Prostate gland (tissue), 2 donors: Measurements from ENCODE around the gene ADCY6.

Experiments used
- POLR2A ChIP-seq: fragments of 450-650 bp; IDR thresholded peaks from one replicate; pipeline ENCODE4 v1.6.1; 2016; ENCODE audit warnings: antibody characterized with exemption, mild to moderate bottlenecking
- POLR2AphosphoS5 ChIP-seq: sonication (generic); formaldehyde crosslinking; IDR thresholded peaks from one replicate; pipeline ENCODE4 v1.6.1; 2017; ENCODE audit warnings: antibody characterized with exemption
- TF ChIP-seq, protein P1 (sequence below), 4 experiments: fragments of 200-600 bp in 2 of 4; fragments of 450-650 bp in 2 of 4; sonication (generic) in 2 of 4; IDR thresholded peaks; 1 replicate in 3 of 4; 2 replicates in 1 of 4; pipeline ENCODE4 v1.5.1; 2016 to 2019; ENCODE audit warnings: antibody characterized with exemption in 4 of 4, mild to moderate bottlenecking in 2 of 4, moderate library complexity in 2 of 4

DNA sequence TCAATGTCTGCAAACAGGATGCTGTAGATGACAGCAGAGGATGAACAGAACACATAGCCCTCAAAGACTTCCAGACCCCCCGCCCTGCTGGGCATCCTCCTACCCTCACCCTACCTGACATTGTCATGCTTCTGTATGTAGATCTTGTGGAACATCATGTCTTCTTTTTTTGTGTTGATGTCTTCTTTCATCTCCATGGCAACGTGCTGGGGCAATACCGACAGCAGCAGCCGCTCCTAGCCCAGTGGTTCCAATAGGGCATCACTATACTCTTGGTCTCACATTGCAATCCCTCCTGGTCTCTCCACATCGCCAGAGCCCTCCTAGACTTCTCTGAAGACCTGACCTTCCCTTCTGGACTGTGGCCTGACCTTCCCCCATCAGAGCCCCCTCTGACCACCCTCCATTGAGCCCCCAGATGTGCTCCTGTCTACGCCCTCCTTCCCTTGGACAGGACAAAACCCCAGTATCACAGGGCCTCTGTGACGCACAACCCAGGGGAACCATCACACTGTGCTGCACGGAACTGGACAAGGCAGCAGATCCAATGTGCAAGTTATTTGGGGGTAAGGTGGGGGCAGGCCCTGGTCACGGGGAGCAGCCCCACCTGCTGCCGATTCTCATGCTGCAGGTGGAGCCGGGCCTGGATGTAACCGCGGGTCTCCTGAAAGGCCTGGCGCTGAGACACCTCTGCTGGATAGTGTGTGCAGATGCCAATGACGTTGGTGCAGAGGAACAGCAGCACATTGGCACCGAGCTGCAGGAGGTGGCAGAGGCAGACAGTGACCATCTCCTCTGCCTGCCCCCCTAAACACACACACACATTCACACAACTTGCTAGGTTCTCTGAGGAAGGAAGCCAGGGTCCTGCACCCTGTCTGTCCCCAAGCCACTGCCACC is 11.1 kb downstream of the ADCY6 start:
- TF ChIP-seq, protein P1, sequence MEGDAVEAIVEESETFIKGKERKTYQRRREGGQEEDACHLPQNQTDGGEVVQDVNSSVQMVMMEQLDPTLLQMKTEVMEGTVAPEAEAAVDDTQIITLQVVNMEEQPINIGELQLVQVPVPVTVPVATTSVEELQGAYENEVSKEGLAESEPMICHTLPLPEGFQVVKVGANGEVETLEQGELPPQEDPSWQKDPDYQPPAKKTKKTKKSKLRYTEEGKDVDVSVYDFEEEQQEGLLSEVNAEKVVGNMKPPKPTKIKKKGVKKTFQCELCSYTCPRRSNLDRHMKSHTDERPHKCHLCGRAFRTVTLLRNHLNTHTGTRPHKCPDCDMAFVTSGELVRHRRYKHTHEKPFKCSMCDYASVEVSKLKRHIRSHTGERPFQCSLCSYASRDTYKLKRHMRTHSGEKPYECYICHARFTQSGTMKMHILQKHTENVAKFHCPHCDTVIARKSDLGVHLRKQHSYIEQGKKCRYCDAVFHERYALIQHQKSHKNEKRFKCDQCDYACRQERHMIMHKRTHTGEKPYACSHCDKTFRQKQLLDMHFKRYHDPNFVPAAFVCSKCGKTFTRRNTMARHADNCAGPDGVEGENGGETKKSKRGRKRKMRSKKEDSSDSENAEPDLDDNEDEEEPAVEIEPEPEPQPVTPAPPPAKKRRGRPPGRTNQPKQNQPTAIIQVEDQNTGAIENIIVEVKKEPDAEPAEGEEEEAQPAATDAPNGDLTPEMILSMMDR (IDR thresholded peaks at IDR 0.05): no peak
- TF ChIP-seq POLR2A: no peak
- TF ChIP-seq POLR2AphosphoS5: no peak
